Epidermal melanocyte (primary cell): ENCODE data around the gene UBR4.

ENCODE experiments used
- DNase-seq: peaks from one replicate; pipeline ENCODE4 v3.0.0; 2011; ENCODE audit warnings: low spot score; ENCODE audit not compliant: insufficient read length

Gene UBR4

GRCh38 chr1:19036813-19037605 is 173.1 kb downstream of the UBR4 start:
- DNase-seq = no peak

- no peak for DNase-seq
Measured at GRCh38 chr1:19036041-19036812, 173.8 kb downstream of the UBR4 start.

- DNase-seq = no peak
Measured at GRCh38 chr1:19035377-19036040, 174.6 kb downstream of the UBR4 start.

DNA sequence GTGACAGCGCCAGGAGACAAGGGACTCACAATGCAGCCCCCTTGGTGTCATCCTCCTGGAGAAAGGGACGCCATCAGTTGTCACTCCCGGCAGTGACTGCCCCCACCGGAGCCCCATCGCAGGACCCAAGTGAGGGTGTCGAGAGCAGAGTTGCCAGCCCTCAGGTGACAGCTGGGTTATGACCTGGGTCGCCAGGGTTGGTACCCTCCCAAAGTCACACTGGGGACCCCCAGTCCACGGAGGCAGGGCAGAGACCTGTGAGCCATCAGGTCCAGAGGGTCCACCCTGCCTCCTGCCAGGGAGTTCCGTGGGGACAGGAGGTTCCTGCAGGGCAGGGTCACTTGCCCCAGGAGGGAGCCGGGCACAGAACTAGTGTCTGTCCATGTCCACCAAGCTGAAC is 175.3 kb downstream of the UBR4 start:
- no peak for DNase-seq

GRCh38 chr1:19033926-19034680 is 176.0 kb downstream of the UBR4 start:
- DNase-seq = no peak

DNA sequence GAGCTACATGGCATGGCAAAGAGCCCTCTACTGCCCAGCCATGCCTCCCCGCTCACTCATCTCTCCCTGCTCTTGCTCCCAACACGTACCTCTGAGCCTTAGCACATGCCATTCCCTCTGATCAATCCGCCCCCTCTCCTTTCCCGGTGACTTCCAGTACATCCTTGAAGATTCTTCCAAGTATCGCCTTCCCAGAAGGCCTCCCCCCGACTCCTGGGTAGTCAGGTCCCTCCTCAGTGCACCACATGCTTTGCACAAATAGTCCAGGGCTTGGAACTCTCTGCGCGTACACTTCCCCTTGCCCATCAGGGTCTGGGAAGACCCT is 176.6 kb downstream of the UBR4 start:
- no peak for DNase-seq

DNA sequence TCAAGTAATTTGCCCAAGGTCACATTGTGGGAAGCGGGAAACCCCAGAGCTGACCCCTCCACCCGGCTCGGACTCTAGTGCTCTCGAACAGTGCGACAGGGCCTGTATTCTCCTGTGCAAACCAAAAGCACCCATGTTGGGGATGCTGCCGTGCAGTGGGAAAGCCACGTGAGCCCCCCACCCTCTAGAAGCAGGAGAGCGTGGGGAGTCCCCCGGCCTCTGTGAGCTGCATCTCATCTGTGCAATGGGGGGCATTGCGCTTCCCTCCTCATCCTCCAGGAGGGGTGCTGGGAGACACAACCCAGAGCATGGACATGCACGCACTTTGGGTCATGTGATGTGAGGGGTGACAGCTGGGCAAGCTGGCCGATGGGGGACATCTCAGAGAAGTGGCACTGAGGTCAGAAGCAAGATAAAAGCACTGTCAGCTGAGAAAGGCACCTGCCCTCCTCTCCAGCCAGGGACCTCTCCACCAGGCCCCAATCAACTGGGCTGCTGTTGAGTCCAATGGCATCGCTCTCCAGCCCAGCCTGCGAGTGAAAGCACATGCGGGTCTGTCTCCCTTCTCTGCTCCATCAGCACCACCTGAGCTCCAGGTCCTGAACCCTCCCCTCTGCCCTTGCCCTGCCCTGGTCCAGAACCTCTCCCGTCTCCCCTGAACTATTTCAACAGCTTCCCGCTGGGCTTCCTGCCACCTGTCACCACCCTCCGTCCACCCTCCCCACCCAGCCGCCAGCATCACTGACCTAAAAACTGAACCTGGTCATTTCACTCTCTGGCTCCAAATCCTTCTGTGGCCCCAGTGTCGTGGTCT is 177.2 kb downstream of the UBR4 start:
- no peak for DNase-seq

- DNase-seq = no peak
Measured at GRCh38 chr1:19032413-19032695, 177.7 kb downstream of the UBR4 start.

DNA sequence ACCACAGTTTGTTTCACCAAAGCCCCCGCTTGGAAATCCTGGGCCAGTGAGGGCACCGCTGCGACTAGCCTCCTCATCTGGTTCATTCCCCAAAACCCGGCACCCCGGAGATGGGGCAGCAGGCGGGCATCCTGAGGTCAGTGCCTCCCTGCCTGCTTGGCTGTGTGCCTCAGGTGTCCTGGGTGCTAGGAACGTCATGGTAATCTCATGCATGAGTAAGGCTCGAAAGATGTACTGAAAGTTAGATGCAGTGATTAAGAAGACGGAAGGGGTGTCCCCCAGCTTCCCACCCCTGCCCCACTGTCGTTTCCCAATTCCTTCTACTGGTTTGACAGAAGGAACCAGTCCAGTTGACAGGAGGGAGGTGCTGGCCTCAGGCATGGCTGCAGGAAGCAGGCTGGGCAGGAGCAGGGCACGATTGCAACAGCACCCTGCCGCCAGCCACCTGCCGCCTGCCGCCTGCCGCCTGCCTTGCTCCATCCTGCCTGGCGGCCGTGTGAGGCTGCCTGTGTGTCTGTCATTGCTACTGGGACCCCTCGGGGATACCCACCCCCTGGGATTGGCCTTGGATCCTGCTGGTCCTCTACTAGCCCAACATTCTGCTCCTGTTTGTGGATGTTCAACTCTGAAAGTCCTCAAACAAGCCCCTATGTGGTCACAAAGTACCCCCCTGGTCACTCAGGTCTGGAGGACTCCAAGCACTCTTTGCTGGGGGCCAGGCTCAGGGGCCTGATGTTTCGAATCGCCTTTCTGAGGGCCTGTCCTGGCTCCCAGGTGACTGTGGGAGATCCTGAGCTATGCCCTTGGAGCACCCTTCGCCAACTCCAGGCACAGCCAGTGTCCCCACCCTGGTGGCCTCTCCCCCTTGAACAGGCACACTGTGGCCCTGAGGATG is 180.6 kb downstream of the UBR4 start:
- no peak for DNase-seq

DNA sequence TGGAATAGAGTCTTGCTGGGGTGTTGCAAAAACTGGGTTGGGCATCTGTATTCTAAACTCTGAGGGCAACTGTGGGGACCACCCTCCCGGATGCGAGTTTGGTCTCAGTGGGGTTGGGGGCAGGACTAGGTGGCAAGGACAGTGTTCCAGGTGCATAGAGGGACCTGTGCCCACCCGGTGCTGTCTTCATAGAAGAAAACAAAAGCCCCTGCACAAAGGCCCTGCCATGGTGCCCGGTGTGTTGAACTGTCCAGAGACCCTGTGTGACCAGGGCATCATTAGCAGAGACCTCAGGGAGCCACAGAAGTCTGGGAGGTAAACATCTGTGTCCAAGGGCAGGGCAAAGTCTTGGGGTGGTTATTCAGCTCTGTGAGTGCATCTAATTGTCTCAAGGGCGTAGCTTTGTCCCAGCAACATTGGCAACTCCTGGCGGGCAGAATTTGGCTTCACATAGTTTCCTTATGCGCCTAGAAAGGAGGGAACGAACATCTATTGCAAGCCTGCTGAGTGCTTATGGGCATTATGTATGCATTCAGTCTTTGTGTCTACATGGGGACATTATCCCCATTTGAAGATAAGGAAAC is 181.4 kb downstream of the UBR4 start:
- DNase-seq = no peak

DNA sequence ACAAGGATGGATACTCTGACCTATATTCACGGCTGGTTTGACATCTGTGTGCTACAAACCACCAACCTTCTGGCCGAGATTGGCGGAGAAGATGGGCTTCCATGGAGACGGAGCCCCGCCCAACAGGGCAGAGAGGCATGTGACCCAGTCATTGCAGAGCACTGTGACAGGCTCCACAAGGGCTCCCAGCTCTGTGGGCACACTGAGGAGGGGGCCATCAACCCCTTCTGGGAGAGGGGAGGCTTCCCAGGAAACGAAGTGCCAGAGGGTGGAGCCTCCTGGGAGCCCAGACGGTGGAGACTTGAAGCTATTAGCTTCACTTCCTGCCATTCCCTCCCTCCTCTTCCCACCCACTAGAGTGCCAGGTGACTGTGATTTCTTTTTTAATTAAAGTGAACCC is 182.0 kb downstream of the UBR4 start:
- DNase-seq = no peak
